ENCODE results near the gene ISG20.

DNA sequence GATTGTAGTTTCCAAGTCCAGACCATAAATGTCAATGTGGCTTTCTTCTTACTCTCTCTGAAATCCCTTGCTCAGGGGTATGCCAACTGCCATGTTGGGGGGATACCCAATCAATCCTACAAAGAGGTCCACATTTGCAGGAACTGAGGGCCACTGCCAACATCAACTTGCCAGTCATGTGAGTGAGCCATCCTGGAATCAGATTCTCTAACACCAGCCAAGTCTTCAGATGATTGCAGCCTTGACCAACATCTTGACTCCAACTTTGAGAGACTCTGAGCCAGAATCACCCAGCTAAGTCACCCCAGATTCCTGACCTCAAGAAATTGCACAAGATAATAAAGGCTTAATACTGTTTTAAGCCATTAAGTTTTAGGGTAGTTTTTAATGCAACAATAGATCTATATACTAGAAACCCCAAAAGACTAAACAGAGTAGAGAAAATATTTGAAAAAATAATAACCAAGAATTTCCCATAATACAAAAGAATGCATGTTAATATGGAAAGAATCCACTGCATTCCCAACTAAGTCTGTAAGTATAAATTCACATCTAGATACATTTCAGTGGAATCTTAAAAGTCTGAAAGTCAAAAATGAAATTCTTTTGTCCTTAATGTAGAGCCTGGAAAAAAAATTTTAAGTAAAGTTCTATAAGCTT, 22.4 kb downstream of the ISG20 start:
- no peak for TF ChIP-seq ZNF558 (tag by site-specific recombination; IDR thresholded peaks at IDR 0.05)
- TF ChIP-seq, protein P1, sequence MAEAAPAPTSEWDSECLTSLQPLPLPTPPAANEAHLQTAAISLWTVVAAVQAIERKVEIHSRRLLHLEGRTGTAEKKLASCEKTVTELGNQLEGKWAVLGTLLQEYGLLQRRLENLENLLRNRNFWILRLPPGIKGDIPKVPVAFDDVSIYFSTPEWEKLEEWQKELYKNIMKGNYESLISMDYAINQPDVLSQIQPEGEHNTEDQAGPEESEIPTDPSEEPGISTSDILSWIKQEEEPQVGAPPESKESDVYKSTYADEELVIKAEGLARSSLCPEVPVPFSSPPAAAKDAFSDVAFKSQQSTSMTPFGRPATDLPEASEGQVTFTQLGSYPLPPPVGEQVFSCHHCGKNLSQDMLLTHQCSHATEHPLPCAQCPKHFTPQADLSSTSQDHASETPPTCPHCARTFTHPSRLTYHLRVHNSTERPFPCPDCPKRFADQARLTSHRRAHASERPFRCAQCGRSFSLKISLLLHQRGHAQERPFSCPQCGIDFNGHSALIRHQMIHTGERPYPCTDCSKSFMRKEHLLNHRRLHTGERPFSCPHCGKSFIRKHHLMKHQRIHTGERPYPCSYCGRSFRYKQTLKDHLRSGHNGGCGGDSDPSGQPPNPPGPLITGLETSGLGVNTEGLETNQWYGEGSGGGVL (tag by site-specific recombination; IDR thresholded peaks at IDR 0.05): no peak
- TF ChIP-seq REST (tag by site-specific recombination; IDR thresholded peaks at IDR 0.05): no peak
